ENCODE measurements around the gene ST6GAL1.
A peak's percentile ranks its signal among the peaks of the same experiment; 100 is the strongest.
"Not testable (repeated sequence)": the region's sequence is repeated elsewhere in the genome, so short reads cannot be mapped to it uniquely, and the experiment has no call there.

The ST6GAL1 gene

GRCh38 chr3:187002915-187003314 is 72.6 kb downstream of the ST6GAL1 start:
- TF ChIP-seq CTCF (IDR thresholded peaks at IDR 0.05), result no peak
- H3K27ac ChIP-seq, result no peak overlapping the region

GRCh38 chr3:187005827-187006481 is 75.6 kb downstream of the ST6GAL1 start:
- peaks cover 26 to 37% of the 10 kb centered on the region in 2 experiments for H3K4me1 ChIP-seq (ENCODE audit: control insufficient read depth in 1 of 2, insufficient read depth in 1 of 2, low read depth in 1 of 2, low read length in 1 of 2)
- no peaks in the 10 kb centered on the region for H3K36me3 ChIP-seq
- no peaks in the 10 kb centered on the region for H3K27me3 ChIP-seq
- peak overlapping the region; percentile 66 for H3K27ac ChIP-seq
- H3K4me3 ChIP-seq (ENCODE audit: low read depth in 1 of 2, low read length in 1 of 2), result no peak overlapping the region
- no peaks in the 10 kb centered on the region for H3K9me3 ChIP-seq
- TF ChIP-seq CTCF (IDR thresholded peaks at IDR 0.05), result no peak

More at GRCh38 chr3:187002915-187003314, 72.6 kb downstream of the ST6GAL1 start:
- no peaks in the 10 kb centered on the region for H3K27me3 ChIP-seq
- no peaks in the 10 kb centered on the region for H3K9me3 ChIP-seq
- no peak overlapping the region for H3K4me3 ChIP-seq (ENCODE audit: low read depth in 1 of 2, low read length in 1 of 2)
- peaks cover 28 to 34% of the 10 kb centered on the region in 2 experiments for H3K4me1 ChIP-seq (ENCODE audit: control insufficient read depth in 1 of 2, insufficient read depth in 1 of 2, low read depth in 1 of 2, low read length in 1 of 2)
- H3K36me3 ChIP-seq, result no peaks in the 10 kb centered on the region

- no peak for TF ChIP-seq CTCF (IDR thresholded peaks at IDR 0.05)
- H3K4me3 ChIP-seq (ENCODE audit: low read depth in 1 of 2, low read length in 1 of 2), result peak overlapping the region in 1 of 2 experiments; percentile 12
- no peaks in the 10 kb centered on the region for H3K27me3 ChIP-seq
- H3K9me3 ChIP-seq, result no peaks in the 10 kb centered on the region
- H3K27ac ChIP-seq, result peak overlapping the region; percentile 66
- H3K36me3 ChIP-seq, result no peaks in the 10 kb centered on the region
- peaks cover 35 to 48% of the 10 kb centered on the region in 2 experiments for H3K4me1 ChIP-seq (ENCODE audit: control insufficient read depth in 1 of 2, insufficient read depth in 1 of 2, low read depth in 1 of 2, low read length in 1 of 2)
These were observed 76.7 kb downstream of the ST6GAL1 start for GRCh38 chr3:187006864-187007630.

GRCh38 chr3:187010382-187010781 is 80.1 kb downstream of the ST6GAL1 start:
- H3K4me1 ChIP-seq (ENCODE audit: control insufficient read depth in 1 of 2, insufficient read depth in 1 of 2, low read depth in 1 of 2, low read length in 1 of 2), result peaks cover 56 to 76% of the 10 kb centered on the region in 2 experiments
- H3K36me3 ChIP-seq; H3K27me3 ChIP-seq; H3K27ac ChIP-seq; H3K4me3 ChIP-seq (ENCODE audit: low read depth in 1 of 2, low read length in 1 of 2); H3K9me3 ChIP-seq: not testable (repeated sequence)

- Histone ChIP-seq H3K27me3 (no peaks in the 10 kb centered on the region), H3K36me3 (no peaks in the 10 kb centered on the region), H3K4me3 (ENCODE audit: low read depth in 1 of 2, low read length in 1 of 2) (peak overlapping the region; percentile 12 to 22), H3K27ac (peak overlapping the region; percentile 78), H3K4me1 (ENCODE audit: control insufficient read depth in 1 of 2, insufficient read depth in 1 of 2, low read depth in 1 of 2, low read length in 1 of 2) (peaks cover 46 to 73% of the 10 kb centered on the region in 2 experiments), H3K9me3 (no peaks in the 10 kb centered on the region)
- no peak for TF ChIP-seq CTCF (IDR thresholded peaks at IDR 0.05)
These were observed 81.6 kb downstream of the ST6GAL1 start for GRCh38 chr3:187011915-187012314.

- Histone ChIP-seq H3K27ac (peak overlapping the region; percentile 78), H3K9me3 (no peaks in the 10 kb centered on the region), H3K4me1 (ENCODE audit: control insufficient read depth in 1 of 2, insufficient read depth in 1 of 2, low read depth in 1 of 2, low read length in 1 of 2) (peaks cover 42 to 73% of the 10 kb centered on the region in 2 experiments), H3K4me3 (ENCODE audit: low read depth in 1 of 2, low read length in 1 of 2) (peak overlapping the region; percentile 12 to 22), H3K27me3 (no peaks in the 10 kb centered on the region), H3K36me3 (no peaks in the 10 kb centered on the region)
- no peak for TF ChIP-seq CTCF (IDR thresholded peaks at IDR 0.05)
These were observed 82.3 kb downstream of the ST6GAL1 start for GRCh38 chr3:187012609-187013051.

All from neutrophil (primary cell).